Fibroblast of skin of back (primary cell): ENCODE data around the gene EPHA8.

ENCODE experiments used
- DNase-seq: peaks from one replicate; pipeline ENCODE4 v3.0.0-alpha.2; 2013

The EPHA8 gene

DNA sequence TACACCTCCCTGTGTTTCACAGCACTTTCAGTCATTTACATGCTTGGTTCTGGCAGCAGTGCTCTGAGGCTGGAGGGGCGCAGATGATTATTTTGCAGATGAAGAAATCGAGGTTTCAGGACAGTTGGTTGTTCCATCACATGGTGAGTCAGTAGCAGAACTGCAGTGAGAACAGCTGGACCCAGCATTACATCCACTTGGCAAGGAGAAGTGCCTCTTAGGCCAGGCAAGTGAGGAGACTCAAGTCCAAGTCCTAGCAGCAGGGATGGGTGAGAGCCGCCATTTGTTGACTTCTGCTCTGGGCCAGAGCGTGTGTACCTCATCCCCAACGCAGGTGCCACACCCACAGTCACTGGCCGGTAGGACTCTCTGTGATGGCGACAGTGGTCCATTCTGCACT is 26.8 kb upstream of the EPHA8 start:
- no peak for DNase-seq

DNA sequence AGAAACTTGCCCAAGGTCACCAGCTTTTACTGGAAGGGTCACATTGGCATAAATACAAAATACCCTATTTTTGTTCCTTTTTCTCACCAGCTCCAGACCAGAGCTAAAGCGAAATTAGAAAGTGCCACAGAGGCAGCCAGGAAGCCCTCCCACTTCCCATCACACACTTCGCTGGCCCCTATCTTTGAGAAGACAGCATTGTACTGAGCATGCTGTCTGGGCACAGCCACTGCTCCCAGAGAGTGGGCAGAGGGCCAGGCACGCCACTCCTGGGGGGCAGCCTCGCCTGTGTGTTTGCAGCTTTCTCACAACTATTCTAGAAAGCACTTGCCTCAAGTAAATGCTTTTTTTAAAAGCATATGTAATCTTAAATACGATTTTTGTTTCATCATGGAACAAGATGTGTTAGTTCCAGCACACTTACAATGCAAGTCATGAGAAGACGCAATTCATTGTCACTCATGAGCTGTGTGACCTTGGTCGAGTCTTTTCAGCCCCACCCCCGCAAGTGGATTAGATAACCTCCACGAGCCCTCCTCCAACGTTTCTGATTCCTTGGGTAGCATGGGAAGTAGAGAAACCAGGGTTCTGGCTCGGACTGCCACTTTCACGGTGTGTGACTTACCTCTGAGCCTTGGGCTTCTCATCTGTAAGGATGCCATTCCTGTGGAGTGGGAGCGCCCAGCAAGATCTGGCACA is 25.7 kb upstream of the EPHA8 start:
- DNase-seq = no peak

DNA sequence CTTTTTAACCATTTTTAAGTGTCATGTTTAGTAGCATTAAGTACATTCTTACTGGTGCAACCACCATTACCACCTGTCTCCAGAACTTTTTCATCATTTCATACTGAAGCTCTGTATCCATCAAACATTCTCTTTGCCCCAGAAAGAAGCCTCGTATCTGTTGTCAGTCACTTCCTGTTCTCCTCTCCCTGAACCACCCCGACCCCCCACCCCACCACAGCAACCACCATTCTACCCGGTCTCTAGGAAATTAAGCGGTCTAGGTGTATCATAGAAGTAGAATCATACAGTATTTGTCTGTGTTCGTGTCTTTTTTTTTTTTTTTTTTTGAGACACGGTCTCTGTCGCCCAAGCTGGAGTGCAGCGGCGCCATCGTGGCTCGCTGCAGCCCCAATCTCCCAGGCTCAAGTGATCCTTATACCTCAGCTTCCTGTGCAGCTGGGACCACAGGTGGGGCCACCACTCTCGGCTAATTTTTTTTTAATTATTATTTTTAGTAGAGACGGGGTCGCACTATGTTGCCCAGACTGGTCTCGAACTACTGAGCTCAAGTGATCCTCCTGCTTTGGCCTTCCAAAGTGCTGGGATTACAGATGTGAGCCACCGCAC is 23.7 kb upstream of the EPHA8 start:
- DNase-seq = no peak

DNA sequence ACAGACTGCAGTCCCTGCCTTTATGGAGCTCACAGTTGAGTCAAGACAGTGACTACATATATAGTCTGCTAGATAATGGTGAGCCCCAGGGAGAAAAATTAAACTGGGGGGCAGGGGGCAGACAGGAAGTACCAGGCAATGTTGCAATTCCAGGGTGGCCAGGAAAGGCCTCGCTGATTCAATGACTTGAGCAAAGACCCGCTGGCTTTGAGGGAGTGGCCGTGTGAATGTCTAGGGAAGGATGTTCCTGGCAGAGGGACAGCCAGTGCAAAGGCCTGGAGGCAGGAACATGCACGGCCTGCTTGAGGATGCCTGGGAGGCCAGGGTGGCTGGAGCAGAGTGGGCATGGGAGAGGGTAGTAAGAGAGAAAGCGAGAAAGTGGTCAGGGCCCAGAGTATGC is 23.0 kb upstream of the EPHA8 start:
- peak; percentile 39 for DNase-seq

DNA sequence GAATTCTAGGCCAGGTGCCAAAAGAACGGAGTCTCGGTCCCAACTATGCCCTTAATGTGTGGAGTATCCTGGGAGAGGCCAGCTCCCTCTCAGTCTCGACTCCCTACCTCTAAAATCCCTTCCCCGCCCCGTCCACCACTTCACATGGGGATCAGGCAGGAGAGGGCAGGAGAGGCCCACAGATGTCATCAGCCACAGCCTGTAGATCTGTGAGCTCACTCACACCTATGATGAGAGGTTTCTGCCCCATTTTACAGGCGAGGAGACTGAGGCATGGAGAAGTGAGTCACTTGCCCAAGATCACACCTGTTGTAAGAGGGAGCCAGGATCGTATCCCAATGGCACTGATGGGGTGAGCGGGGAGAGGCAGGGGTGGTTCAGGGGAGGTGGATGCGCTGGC is 20.4 kb upstream of the EPHA8 start:
- DNase-seq = no peak

DNA sequence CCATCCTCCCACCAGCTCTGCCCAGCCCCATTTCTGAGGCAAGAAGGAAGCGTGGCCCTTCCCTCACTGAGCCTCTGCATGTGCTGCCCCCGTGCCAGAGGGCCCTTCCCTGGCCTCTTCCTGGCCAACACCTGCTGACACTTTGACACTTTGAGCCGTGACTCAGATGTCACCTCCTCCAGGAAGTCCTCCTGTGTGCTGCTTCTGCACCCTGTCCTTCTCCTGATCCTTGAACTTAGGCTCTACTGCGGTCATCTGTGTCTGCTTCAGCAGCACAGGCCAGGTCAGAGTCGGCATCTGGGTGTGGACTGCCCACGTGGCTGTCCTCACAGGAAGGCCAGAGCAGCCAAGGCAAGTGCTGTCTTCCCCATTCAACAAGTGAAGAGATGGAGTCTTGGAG is 19.6 kb upstream of the EPHA8 start:
- DNase-seq = no peak

DNA sequence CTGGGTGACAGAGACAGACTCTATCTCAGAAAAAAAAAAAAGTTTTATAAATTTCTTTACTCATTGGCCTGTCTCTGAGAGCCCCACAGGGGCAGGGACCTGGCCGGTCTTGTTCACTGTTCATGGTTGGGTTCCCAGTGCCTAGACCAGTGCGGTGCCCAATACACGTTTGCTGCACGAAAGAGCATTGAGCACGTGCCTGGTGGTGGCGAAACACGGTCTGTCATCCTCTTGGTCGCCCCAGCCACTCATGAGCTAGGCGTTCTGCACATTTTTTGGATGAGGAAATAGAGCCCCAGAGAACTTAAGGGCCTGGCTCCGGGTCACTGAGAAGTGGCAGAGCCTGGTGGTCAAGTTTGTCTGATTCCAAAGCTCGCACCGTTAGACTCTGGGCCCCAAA is 18.7 kb upstream of the EPHA8 start:
- no peak for DNase-seq

DNA sequence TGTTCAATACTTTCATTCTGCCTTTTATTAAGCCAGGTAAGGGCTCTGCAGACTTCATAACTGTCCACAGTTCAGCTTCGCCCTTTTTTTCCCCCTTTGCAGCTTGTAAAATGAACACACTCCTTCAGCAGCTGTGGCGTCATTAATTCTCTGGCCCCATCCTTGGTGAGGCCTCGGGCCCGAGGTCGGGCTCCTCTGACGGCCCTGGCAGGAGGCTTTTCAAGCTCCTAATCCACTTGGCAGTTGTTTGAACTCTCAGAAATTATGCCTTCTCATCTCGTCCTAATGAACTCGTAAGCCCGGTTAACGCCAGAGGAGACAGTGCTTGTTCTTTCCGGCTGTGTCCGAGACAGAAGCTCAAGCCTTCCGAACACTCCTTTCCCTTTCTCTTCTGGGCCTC is 18.1 kb upstream of the EPHA8 start:
- DNase-seq = no peak

DNA sequence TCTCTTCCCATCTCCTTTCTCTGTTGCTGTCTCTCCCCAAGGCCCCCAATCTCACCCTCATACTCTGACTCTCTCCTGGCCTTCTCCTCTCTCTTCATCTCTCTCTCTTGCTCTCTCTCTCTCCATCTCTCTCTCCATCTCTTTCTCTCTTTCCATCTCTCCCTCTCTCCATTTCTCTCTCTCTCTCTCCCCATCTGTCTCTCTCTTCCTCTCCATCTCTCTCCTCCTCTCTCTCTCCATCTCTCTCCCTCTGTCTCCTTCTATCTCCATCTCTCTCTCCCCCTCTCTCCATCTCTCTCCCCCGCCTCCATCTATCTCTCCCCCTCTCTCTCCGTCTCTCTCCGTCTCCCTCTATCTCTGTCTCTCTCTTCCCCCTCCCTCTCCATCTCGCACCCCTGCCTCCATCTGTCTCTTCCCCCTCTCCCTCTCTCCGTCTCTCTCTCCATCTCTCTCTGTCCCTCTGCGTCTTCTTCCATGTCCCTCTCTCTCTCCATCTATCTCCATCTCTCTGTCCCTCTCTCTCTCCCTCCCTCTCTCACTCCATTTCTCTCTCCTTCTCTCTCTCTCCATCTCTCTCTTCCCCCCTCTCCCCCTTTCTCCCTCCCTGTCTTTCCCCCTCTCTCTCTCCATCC is 16.0 kb upstream of the EPHA8 start:
- DNase-seq = no peak

DNA sequence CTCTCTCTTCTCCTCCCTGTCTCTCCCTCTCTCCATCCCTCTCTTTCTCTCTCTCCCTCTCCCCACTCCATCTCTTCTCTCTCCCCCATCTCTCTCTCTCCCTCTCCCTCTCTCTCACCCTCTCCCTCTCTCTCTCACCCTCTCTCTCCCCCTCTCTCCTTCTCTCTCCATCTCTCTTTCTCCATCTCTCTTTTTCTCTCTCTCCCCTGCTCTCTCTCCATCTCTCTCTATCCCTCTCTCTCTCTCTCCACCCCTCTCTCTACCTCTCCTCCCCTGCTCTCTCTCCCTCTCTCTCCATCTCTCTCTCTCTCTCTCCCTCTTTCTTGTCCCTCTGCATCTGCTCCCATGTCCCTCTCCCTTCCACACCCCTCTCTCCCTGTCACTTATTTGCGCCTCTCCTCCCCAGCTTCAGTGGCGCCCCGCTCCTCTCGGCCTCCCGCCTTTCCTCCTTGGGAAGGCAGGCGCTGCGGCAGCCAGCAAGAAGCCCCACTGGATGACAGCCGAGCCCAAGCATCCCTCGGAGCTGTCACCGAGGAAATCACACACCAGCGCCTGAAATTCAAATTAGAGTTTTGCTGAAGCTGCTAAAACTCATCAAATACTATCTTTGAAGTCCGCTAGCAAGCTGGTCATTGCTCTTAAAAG is 15.3 kb upstream of the EPHA8 start:
- DNase-seq = no peak

DNA sequence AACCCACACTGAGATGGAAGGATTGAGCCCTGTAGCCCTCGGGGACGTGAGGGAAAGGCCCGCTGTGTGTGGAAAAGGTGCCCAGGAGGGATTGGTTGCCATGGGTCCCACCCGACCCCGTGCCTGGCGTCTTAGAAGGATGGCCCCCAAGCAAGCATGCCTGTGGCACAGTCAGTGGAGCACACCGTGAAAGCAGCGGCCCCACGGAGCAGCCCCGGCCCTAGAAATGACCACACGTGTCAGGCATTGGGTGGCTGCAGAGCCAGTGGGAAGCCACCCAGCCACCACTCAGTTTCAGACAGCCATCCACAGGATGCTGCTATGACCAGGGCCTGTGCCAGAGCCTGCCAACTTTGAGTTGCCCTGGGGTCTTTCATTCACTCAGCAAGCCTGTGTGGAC is 13.3 kb upstream of the EPHA8 start:
- DNase-seq = no peak

DNA sequence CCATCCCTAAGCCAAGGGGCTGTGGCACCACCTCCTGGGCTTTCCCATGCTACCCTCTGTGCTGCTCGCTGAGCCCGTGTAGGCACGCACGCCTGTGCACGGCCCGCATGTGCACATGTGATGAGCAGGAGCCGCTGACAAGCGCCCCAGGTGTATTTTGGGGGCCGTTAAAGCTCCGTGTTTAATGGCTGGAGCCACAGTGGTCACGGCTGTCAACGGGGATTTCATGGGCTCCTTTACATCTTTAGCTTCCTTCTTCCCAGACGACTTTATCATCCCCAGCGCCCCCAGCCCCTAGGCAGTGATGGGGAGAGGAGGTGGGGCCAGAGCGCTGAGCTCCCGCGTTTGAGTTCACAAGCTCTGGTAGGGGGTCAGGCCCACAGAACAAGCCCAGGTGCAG is 11.7 kb upstream of the EPHA8 start:
- DNase-seq = no peak

DNA sequence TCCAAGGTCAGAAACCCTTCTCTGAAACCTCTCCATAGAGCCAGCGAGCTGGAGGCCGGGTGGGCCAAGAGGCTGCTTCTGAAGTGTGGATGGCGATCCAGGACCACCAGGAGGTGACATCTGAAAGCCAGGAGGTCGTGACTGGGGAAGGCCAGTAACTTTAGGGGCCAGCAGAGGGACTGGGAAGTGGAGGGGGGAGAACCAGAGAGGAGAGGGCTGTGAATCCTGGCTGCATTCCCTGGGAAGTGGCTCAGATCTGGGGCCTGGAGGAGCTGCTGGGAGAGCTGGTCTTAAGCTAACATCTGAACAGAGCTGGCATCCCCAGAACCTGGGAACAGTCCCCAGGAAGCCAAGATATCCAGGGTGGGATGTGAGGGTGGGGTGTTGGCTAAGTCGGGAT is 11.3 kb upstream of the EPHA8 start:
- no peak for DNase-seq

DNA sequence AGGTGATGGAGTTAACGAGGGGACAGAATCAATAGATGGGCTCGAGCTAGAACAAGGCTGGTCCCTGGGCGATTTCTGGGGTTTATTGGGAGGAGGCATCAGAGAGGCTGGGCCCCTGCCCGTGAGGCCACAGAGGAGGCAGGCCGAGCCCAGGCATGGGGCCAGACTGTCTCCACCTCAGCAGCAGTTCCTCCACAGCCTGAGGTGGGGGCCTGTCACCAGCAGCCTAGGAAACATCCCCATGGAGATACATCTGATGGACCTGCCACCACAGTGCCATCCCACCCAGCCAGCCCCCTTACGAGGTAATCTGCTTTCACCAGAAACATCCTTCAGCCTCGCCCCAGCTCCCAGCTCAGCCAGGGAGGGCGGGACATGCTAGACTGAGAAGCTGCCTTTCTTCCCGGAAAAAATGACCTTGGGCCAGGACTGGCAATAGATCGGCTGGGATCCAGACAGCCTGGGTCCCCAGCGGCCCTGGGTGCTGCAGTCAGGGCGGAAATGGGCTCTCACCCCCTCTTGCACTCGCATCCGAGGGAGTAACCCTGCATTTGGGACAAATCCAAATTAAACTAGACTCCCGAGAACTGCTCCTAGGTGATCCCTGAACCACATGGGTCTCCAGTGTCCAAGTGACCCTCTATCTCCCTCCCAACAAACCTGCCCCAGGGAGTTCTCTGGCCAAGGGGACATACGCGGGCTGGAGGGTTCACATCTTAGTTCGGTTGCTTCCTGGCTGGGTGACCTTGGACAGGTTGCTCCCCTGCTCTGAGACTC is 10.0 kb upstream of the EPHA8 start:
- no peak for DNase-seq

DNA sequence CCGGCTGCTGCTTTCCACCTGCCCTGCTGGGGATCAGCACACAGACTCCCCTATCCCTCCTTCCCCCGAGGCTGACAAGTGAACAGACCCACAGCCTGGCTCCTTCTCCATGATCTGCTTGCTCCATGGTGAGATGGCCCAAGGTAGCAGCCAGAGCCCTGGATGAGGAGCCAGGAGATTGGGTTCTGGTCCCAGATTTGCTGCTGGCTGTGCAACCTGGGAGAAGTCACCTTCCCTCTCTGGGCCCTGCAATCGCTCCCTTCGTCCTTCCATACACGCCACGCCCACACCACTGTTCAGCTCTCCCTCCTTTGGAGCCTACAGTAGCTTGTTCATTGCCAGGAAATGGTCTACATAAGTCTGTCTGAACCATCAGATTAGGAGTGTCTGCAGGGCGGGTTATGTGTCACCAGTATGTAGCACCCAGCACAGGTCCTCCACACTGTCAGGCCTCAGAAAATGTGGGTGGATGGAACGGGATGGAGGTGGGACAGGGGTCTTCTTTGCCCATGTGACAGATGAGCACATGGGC is 9.2 kb upstream of the EPHA8 start:
- DNase-seq = no peak

DNA sequence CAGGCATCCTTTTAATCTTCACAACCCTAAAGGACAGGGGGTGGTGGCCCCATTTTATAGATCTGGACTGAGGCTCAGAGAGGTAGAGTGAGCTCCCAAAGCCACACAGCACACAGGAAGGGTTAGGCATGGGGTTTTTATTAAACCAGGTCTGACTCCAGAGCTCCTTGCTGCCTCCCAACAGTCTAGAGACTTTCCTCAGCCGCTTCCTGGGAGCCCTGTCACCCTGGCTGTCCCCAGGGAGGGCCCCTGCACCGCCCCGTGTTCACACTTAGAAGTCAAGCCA is 8.0 kb upstream of the EPHA8 start:
- no peak for DNase-seq

DNA sequence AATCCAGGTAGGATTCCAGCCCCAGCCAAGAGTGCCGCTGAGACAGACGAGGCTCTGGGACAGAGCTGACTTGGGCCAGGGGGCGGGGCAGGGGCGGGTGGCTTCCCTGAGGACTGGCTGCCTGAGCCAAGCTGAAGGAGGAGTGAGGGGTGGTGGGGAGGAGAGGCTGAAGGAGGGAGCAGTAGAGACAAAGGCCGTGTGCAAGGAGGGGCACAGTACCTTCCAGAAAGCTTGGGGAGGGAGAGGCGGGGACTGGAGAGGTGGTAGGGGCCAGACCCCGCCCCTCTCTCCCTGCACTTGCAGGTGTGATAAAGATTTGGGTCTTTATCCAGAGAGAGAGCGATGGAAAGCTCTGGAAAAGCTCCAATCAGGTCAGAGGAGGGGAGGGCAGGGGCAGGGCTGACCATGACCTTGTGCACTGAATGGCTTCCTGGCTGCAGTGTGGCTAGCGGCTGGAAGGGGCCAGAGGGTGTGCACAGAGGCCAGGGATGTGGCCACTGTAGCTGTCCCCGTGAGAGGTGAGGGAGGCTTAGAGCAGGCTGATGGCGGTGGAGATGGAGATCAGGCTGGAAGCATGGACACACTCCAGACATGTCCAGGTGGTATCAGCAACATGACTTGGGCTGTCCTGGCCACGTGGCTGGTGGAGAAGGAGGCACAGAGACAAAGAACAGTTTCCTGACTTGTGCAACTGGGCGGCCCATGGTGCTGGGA is 6.7 kb upstream of the EPHA8 start:
- no peak for DNase-seq

DNA sequence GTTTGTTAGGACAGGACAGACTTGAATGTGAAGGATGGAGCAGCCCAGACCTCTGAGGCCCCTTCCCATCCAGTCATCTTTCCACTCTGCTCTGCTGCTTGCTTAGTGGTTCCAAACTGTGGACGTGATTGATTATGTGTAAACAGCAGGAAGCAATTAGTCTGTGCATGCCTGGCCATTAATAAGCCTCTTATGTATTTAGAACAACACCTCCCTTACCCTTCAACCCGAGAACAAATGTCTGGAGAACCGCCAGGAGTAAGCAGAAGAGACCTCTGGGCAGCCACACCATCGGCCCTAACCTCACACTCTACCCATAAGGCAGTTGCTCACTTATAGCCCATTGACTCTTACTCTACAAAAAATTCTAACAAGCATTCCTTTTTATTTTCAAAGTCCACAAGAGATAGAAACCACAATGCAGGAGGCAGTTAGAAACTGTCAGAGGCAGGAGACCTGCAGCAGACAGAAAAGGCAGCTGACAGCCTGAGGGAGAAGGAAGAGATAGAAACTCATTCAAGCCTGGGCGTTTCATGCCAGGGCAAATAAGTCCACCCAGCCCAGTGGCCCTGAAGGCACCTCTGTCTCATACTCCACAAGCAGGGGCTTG is 5.8 kb upstream of the EPHA8 start:
- no peak for DNase-seq

DNA sequence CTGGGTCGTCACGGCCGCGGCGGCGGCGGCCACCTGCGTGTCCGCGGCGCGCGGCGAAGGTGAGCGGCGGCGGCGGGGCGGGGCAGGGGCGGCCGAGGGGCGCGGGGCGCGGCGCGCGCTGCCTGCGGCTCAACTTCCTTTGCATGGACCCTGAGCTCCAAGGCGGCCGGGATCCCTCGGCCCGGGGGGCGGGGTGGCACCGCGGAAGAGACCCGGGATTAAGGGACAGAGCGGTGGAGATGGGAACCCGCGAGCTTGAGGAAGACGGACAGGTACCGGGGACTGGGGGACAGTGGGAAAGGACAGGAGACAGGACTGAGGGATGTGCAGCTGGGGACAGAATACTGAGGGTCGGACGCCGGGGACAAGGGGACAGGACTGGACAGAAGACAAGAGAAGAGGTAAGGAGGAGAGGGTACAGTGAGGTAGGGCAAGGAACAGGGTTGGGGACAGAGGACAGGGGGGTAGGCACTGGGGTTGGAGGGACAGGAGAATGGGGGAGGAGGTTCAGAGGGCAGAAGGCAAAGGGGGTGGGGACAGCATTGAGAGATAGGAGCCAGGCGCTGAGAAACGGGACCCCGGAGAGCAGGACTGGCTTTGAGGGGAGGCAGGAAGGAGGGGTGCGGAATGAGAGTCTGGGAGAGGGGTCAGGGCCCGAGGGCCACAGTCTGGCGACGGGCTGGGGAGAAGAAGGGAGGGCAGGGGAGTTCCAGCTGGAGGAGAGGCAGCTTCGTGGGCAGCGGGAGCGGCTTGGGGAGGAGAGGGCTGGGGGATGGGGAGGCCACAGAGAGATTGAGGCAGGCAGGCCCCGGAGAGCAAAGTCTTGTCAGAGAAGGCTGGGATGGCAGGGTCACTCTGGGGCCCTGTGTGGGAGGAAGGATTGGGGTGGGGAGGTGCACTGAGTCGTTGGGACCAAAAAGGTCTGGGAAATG is 648 bp downstream of the EPHA8 start:
- no peak for DNase-seq

DNA sequence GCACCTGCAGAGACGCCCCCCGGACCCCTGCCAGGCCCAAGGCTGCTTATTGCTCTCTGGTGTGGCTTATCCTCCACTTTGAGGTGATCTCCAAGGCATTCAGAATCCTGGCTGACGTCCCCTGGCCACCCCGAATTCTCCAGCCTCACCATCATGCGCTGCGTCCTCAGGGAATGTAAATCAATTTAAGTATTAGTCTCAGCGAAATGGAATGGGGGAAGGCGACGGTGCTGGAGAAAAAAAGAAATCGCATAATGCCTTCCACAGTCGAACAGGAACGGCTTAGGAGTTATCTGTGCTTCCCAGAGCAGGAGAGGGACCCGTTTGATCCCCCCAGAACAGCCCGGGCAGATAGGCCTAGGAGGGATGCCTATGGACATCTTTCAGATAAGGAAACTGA is 2.9 kb downstream of the EPHA8 start:
- DNase-seq = no peak

DNA sequence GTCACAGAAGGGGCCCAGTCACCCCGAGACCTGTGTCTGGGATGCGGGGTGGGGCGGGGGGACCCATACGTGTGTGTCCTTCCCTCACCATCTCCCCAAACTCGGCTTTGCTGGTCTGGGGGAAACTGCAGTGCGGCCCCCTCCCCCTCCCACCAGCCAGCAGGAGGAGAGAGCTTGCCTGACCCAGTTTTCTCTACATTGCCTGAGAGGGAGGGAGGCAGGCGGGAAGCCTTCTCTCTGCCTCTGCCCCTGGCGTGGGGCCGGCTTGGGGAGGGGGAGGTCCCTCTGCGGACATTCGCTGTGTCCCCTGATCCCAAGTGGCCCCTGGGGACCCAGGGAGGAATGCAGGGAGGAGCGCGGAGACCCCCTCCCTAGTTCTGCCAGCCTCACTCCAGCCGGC is 3.9 kb downstream of the EPHA8 start:
- no peak for DNase-seq
